CD14-positive monocyte (primary cell): ENCODE data around the gene PPP1R13L. TPM values are rescaled to one million over a fixed set of nuclear protein-coding genes. Genes with fewer than 3 reads are reported as not detected.
A peak's percentile ranks its signal among the peaks of the same experiment; 100 is the strongest.

Source experiments
- DNase-seq, 3 donors: peaks; one replicate each; pipeline ENCODE4 v3.0.0-alpha.2; 2011 to 2022
- H2AFZ ChIP-seq: 2 replicates; pipeline ENCODE4 v1.6.0; 2012; ENCODE audit warnings: mild to moderate bottlenecking, low read depth, low read length, inconsistent platforms; ENCODE audit not compliant: insufficient read depth, poor library complexity, severe bottlenecking
- H3K27ac ChIP-seq, 2 donors: 1 replicate in 1 of 2; 2 replicates in 1 of 2; pipeline ENCODE4 v1.5.1; 2012 to 2013; ENCODE audit warnings: low read length in 2 of 2, control low read depth in 1 of 2, inconsistent platforms in 1 of 2, low read depth in 1 of 2, mild to moderate bottlenecking in 1 of 2
- H3K27me3 ChIP-seq, 2 donors: one replicate each; pipeline versions ENCODE4 v1.6.0 to v1.6.1; 2011 to 2013; ENCODE audit warnings: low read length in 2 of 2; ENCODE audit not compliant: control insufficient read depth in 2 of 2, insufficient read depth in 2 of 2
- H3K36me3 ChIP-seq, 2 donors: replicated peaks in 1 of 2; 1 replicate in 1 of 2; 2 replicates in 1 of 2; pipeline versions ENCODE4 v1.5.1 to v1.6.1; 2012 to 2013; ENCODE audit warnings: low read length in 2 of 2, control low read depth in 1 of 2, inconsistent platforms in 1 of 2, mild to moderate bottlenecking in 1 of 2; ENCODE audit not compliant: insufficient read depth in 2 of 2, control insufficient read depth in 1 of 2
- H3K4me1 ChIP-seq, 2 donors: 1 replicate in 1 of 2; 2 replicates in 1 of 2; pipeline versions ENCODE4 v1.5.1 to v1.6.1; 2012 to 2013; ENCODE audit warnings: low read length in 2 of 2, control low read depth in 1 of 2, inconsistent platforms in 1 of 2, mild to moderate bottlenecking in 1 of 2, moderate library complexity in 1 of 2; ENCODE audit not compliant: insufficient read depth in 2 of 2, control insufficient read depth in 1 of 2
- H3K4me2 ChIP-seq: replicated peaks from 2 replicates; pipeline ENCODE3; 2012; ENCODE audit warnings: low read length, moderate library complexity, mild to moderate bottlenecking; ENCODE audit not compliant: poor library complexity, severe bottlenecking; ENCODE audit errors: extremely low read depth
- H3K4me3 ChIP-seq, 3 experiments: fragments of 200-600 bp in 1 of 3; sonication (generic) in 1 of 3; replicated peaks in 1 of 3; 1 replicate in 2 of 3; 2 replicates in 1 of 3; pipeline ENCODE4 v1.5.1; 2011 to 2013; ENCODE audit warnings: low read length in 3 of 3, mild to moderate bottlenecking in 3 of 3, control low read depth in 2 of 3, low read depth in 2 of 3, inconsistent platforms in 1 of 3, moderate library complexity in 1 of 3
- H3K79me2 ChIP-seq: 2 replicates; pipeline ENCODE4 v1.6.0; 2012; ENCODE audit warnings: mild to moderate bottlenecking, control low read depth, inconsistent platforms, low read length, moderate library complexity; ENCODE audit not compliant: insufficient read depth
- H3K9ac ChIP-seq: 2 replicates; pipeline ENCODE4 v1.6.0; 2017; ENCODE audit warnings: low read length, mild to moderate bottlenecking; ENCODE audit not compliant: insufficient read depth, poor library complexity, severe bottlenecking
- H3K9me3 ChIP-seq, 2 donors: replicated peaks in 1 of 2; 1 replicate in 1 of 2; 2 replicates in 1 of 2; pipeline versions ENCODE4 v1.5.1 to v1.6.1; 2012 to 2013; ENCODE audit warnings: low read length in 2 of 2, control low read depth in 1 of 2; ENCODE audit not compliant: control insufficient read depth in 1 of 2, insufficient read depth in 1 of 2
- H4K20me1 ChIP-seq: 2 replicates; pipeline ENCODE4 v1.6.0; 2012; ENCODE audit warnings: mild to moderate bottlenecking, low read length, control low read depth, moderate library complexity; ENCODE audit not compliant: insufficient read depth
- H3K27ac Mint-ChIP-seq, 7 donors: one replicate each; pipeline ENCODE4 v1.8.0; 2020; ENCODE audit warnings: mild to moderate bottlenecking in 7 of 7, mixed read lengths in 7 of 7, moderate library complexity in 6 of 7, inconsistent platforms in 2 of 7
- H3K27me3 Mint-ChIP-seq, 3 donors: one replicate each; pipeline ENCODE4 v1.8.0; 2021 to 2022; ENCODE audit warnings: low read depth in 3 of 3, mild to moderate bottlenecking in 3 of 3, mixed read lengths in 3 of 3, moderate library complexity in 3 of 3, inconsistent platforms in 1 of 3
- H3K36me3 Mint-ChIP-seq, 2 donors: one replicate each; pipeline ENCODE4 v1.8.0; 2020; ENCODE audit warnings: mixed read lengths in 2 of 2, inconsistent platforms in 1 of 2, mild to moderate bottlenecking in 1 of 2
- H3K4me1 Mint-ChIP-seq: one replicate; pipeline ENCODE4 v1.8.0; 2020; ENCODE audit warnings: mild to moderate bottlenecking, mixed read lengths
- H3K4me3 Mint-ChIP-seq, 2 donors: one replicate each; pipeline ENCODE4 v1.8.0; 2020; ENCODE audit warnings: mild to moderate bottlenecking in 2 of 2, mixed read lengths in 2 of 2, moderate library complexity in 1 of 2
- H3K9me3 Mint-ChIP-seq, 7 donors: one replicate each; pipeline ENCODE4 v1.8.0; 2020 to 2022; ENCODE audit warnings: mixed read lengths in 7 of 7, mild to moderate bottlenecking in 6 of 7, moderate library complexity in 6 of 7, inconsistent platforms in 2 of 7
- CTCF ChIP-seq: fragments of 200-600 bp; IDR thresholded peaks from one replicate; pipeline ENCODE4 v1.8.0; 2022; ENCODE audit warnings: antibody characterized with exemption, mild to moderate bottlenecking
- WGBS: methylation state at CpG from one replicate; pipeline ENCODE4 v1.1.5; 2013; ENCODE audit warnings: missing lambda C conversion rate; ENCODE audit not compliant: insufficient coverage; 5-methylcytosine and 5-hydroxymethylcytosine counted together
- intact Hi-C, 2 donors: fragments of 100-400 bp; cut with micrococcal nuclease; formaldehyde crosslinking; loops; one replicate each; pipeline versions ENCODE4 v1.15.0 to v1.15.1; 2023
- polyA plus RNA-seq, 3 donors: library from polyadenylated mRNA; depleted of rRNA in 1 of 3; unstranded in 2 of 3; stranded (reverse) in 1 of 3; fragments of 300-500 nt in 2 of 3; fragments of >200 nt in 1 of 3; fragmentation: Illumina TruSeq in 2 of 3; gene quantifications; 1 replicate in 2 of 3; 2 replicates in 1 of 3; pipeline ENCODE4 v1.2.3, GENCODE V29; 2012 to 2021

Gene PPP1R13L
- polyA plus RNA-seq, 3 donors = 0.18 to 1.8 (median 0.45) TPM

GRCh38 chr19:45362291-45362690 lies 42.6 kb downstream of the PPP1R13L start:
- H3K9me3 ChIP-seq = no peaks in the 10 kb centered on the region
- DNase-seq = no peak
- WGBS = 90% methylated on average over 12 of the region's 16 CpGs
- intact Hi-C loops = no loop called here
- H3K9me3 Mint-ChIP-seq = no peaks in the 10 kb centered on the region
- peaks cover 36 to 70% of the 10 kb centered on the region in 2 donors for H3K36me3 Mint-ChIP-seq
- H2AFZ ChIP-seq = no peak overlapping the region
- no peaks in the 10 kb centered on the region for H3K27me3 ChIP-seq
- no peaks in the 10 kb centered on the region for H3K79me2 ChIP-seq
- H3K4me2 ChIP-seq = no peak overlapping the region
- peak overlapping the region in 2 of 7 donors; percentile 41 to 55 for H3K27ac Mint-ChIP-seq
- no peaks in the 10 kb centered on the region for H4K20me1 ChIP-seq
- H3K4me3 Mint-ChIP-seq = no peak overlapping the region
- no peak overlapping the region for H3K9ac ChIP-seq
- H3K27ac ChIP-seq = no peak overlapping the region
- H3K36me3 ChIP-seq = peaks cover 26 to 46% of the 10 kb centered on the region in 2 donors
- H3K27me3 Mint-ChIP-seq = no peaks in the 10 kb centered on the region
- no peak for TF ChIP-seq CTCF
- no peaks in the 10 kb centered on the region for H3K4me1 Mint-ChIP-seq
- no peak overlapping the region for H3K4me3 ChIP-seq
- no peaks in the 10 kb centered on the region for H3K4me1 ChIP-seq

- Mint-ChIP-seq H3K4me1 (no peaks in the 10 kb centered on the region), H3K36me3 (peaks cover 41 to 74% of the 10 kb centered on the region in 2 donors), H3K4me3 (no peak overlapping the region), H3K27me3 (no peaks in the 10 kb centered on the region), H3K9me3 (no peaks in the 10 kb centered on the region), H3K27ac (peak overlapping the region in 1 of 7 donors; percentile 51)
- Histone ChIP-seq H4K20me1 (no peaks in the 10 kb centered on the region), H3K4me2 (no peak overlapping the region), H3K4me1 (no peaks in the 10 kb centered on the region), H2AFZ (no peak overlapping the region), H3K79me2 (no peaks in the 10 kb centered on the region), H3K27me3 (no peaks in the 10 kb centered on the region), H3K9me3 (no peaks in the 10 kb centered on the region), H3K4me3 (no peak overlapping the region), H3K36me3 (peaks cover 30 to 53% of the 10 kb centered on the region in 2 donors), H3K27ac (no peak overlapping the region), H3K9ac (no peak overlapping the region)
- 94% methylated on average over 13 of the region's 14 CpGs for WGBS
- intact Hi-C loops = no loop called here
- DNase-seq = no peak
- TF ChIP-seq CTCF = no peak
Observed at GRCh38 chr19:45361608-45362007, 43.3 kb downstream of the PPP1R13L start.
